Pancreas (tissue), 10 donors: ENCODE measurements around the gene MYCN. TPM values are rescaled to one million over a fixed set of nuclear protein-coding genes. Genes with fewer than 3 reads are reported as not detected.

Source experiments
- ATAC-seq, 4 donors: fragments of 200-7000 bp; cut with Tn5 transposase; one replicate each; pipeline versions ENCODE4 v1.8.0 to v1.9.1; 2020; ENCODE audit warnings: mild to moderate bottlenecking in 4 of 4, moderate library complexity in 4 of 4
- DNase-seq, 6 donors: peaks; one replicate each; pipeline ENCODE4 v3.0.0-alpha.2; 2020
- FAIRE-seq: peaks from 2 replicates; lab custom pipeline; 2012; peaks lifted over from hg19 to GRCh38; lab: Jason Lieb, UNC
- H3K27ac ChIP-seq, 4 donors: fragments of 200-600 bp; sonication (generic); 1 replicate in 3 of 4; 2 replicates in 1 of 4; pipeline versions ENCODE4 v1.5.0 to v1.8.0; 2020
- H3K27me3 ChIP-seq, 4 donors: fragments of 200-600 bp; one replicate each; pipeline ENCODE4 v1.8.0; 2021
- H3K36me3 ChIP-seq, 3 donors: fragments of 200-600 bp; sonication (generic) in 1 of 3; one replicate each; pipeline versions ENCODE4 v1.5.0 to v1.8.0; 2020 to 2021
- H3K4me1 ChIP-seq, 3 donors: fragments of 200-600 bp; one replicate each; pipeline ENCODE4 v1.8.0; 2021
- H3K4me3 ChIP-seq, 4 donors: fragments of 200-600 bp; sonication (generic) in 2 of 4; one replicate each; pipeline versions ENCODE4 v1.5.0 to v1.8.0; 2020 to 2021
- H3K9me3 ChIP-seq, 4 donors: fragments of 200-600 bp; one replicate each; pipeline ENCODE4 v1.8.0; 2021
- CTCF ChIP-seq, 4 donors: fragments of 200-600 bp; sonication (generic) in 3 of 4; IDR thresholded peaks; one replicate each; pipeline versions ENCODE4 v1.5.0 to v1.8.0; 2021; ENCODE audit warnings: antibody characterized with exemption in 4 of 4
- WGBS, 2 donors: extraction: QIAGEN DNeasy Blood & Tissue Kit; methylation state at CpG; one replicate each; pipeline ENCODE4 v1.1.7; 2013; 5-methylcytosine and 5-hydroxymethylcytosine counted together
- intact Hi-C, 3 donors: fragments of 100-400 bp; cut with DNase I; formaldehyde crosslinking; loops; one replicate each; pipeline versions ENCODE4 v1.11.1 to v1.14.2; 2022
- polyA plus RNA-seq, 2 donors: library from polyadenylated mRNA; stranded (reverse); fragments of 200-250 nt; gene quantifications; one replicate each; pipeline ENCODE4 v1.2.3, GENCODE V29; 2013
- total RNA-seq, 6 donors: library from RNA; stranded (reverse); fragmentation: NEBNext Ultra II Directional in 4 of 6; extraction: Animal tissue kit (Norgen Biotek cat#: 25700) in 4 of 6; gene quantifications; one replicate each; pipeline versions ENCODE4 v1.2.1 to v1.2.4, GENCODE V29; 2021 to 2023
- donor health status: healthy with polysubstance abuse.
- donor health status: DM: no; HTN: no; CAD: no; lungs with moderate emphysema.
- donor health status: DM: no; HTN: no; CAD: no.
- donor health status: control.
- donor health status: control.
- donor health status: Bipolar disorder and iron deficiency.
- donor health status: DM: yes; HTN: yes; CAD: no.
- donor health status: DM: no; HTN: no; CAD: no.
- donor health status: DM: no; HTN: no; CAD: no.
- donor health status: DM: yes; HTN: yes; CAD: no.

The MYCN gene
- total and polyA plus RNA-seq, 8 donors, result 0.09 to 0.75 (median 0.17) TPM

GRCh38 chr2:15985531-15985930, 45.2 kb downstream of the MYCN start:
- intact Hi-C loops, result no loop called here
- WGBS, 2 donors, result 81 to 90% methylated on average over 7 of the region's 7 CpGs
- peaks cover 0 to 4% (median 0%) of the 10 kb centered on the region in 4 donors for H3K27me3 ChIP-seq
- ATAC-seq (no peak), FAIRE-seq (no peak), DNase-seq (no peak)
- no peak for TF ChIP-seq CTCF (IDR thresholded peaks at IDR 0.05)
- H3K9me3 ChIP-seq, result no peaks in the 10 kb centered on the region
- H3K4me3 ChIP-seq, result no peak overlapping the region
- no peaks in the 10 kb centered on the region for H3K36me3 ChIP-seq
- no peak overlapping the region for H3K27ac ChIP-seq
- no peaks in the 10 kb centered on the region for H3K4me1 ChIP-seq

GRCh38 chr2:15986068-15986560, 45.8 kb downstream of the MYCN start:
- Histone ChIP-seq H3K27me3 (peaks cover 0 to 4% (median 0%) of the 10 kb centered on the region in 4 donors), H3K9me3 (no peaks in the 10 kb centered on the region), H3K27ac (no peak overlapping the region), H3K36me3 (no peaks in the 10 kb centered on the region), H3K4me1 (no peaks in the 10 kb centered on the region), H3K4me3 (no peak overlapping the region)
- WGBS, 2 donors, result 60% methylated on average over 9 of the region's 9 CpGs
- DNase-seq (no peak), FAIRE-seq (no peak), ATAC-seq (no peak)
- no peak for TF ChIP-seq CTCF (IDR thresholded peaks at IDR 0.05)
- intact Hi-C loops, result no loop called here

GRCh38 chr2:15986644-15987043, 46.3 kb downstream of the MYCN start:
- no peak for DNase-seq
- H3K4me3 ChIP-seq, result no peak overlapping the region
- H3K27ac ChIP-seq, result no peak overlapping the region
- H3K27me3 ChIP-seq, result peaks cover 0 to 4% (median 0%) of the 10 kb centered on the region in 4 donors
- no peak for ATAC-seq
- intact Hi-C loops, result no loop called here
- no peaks in the 10 kb centered on the region for H3K36me3 ChIP-seq
- FAIRE-seq, result no peak
- TF ChIP-seq CTCF (IDR thresholded peaks at IDR 0.05), result no peak
- H3K9me3 ChIP-seq, result no peaks in the 10 kb centered on the region
- 72 to 79% methylated on average over 4 of the region's 4 CpGs for WGBS, 2 donors
- no peaks in the 10 kb centered on the region for H3K4me1 ChIP-seq

- peaks cover 0 to 4% (median 0%) of the 10 kb centered on the region in 4 donors for H3K27me3 ChIP-seq
- 73 to 84% methylated on average over 5 of the region's 5 CpGs for WGBS, 2 donors
- no peaks in the 10 kb centered on the region for H3K9me3 ChIP-seq
- H3K27ac ChIP-seq, result no peak overlapping the region
- H3K4me3 ChIP-seq, result no peak overlapping the region
- no peaks in the 10 kb centered on the region for H3K4me1 ChIP-seq
- FAIRE-seq, result no peak
- no peak for DNase-seq
- no peaks in the 10 kb centered on the region for H3K36me3 ChIP-seq
- intact Hi-C loops, result no loop called here
- ATAC-seq, result no peak
- no peak for TF ChIP-seq CTCF (IDR thresholded peaks at IDR 0.05)
These were observed 48.4 kb downstream of the MYCN start for GRCh38 chr2:15988733-15989132.

- H3K27me3 ChIP-seq, result peaks cover 0 to 4% (median 0%) of the 10 kb centered on the region in 4 donors
- H3K4me3 ChIP-seq, result no peak overlapping the region
- 36 to 49% methylated on average over 7 of the region's 7 CpGs for whole genome bisulfite sequencing, 2 donors
- DNase-seq (no peak), ATAC-seq (no peak), FAIRE-seq (no peak)
- no peaks in the 10 kb centered on the region for H3K9me3 ChIP-seq
- H3K27ac ChIP-seq, result no peak overlapping the region
- no peaks in the 10 kb centered on the region for H3K4me1 ChIP-seq
- TF ChIP-seq CTCF (IDR thresholded peaks at IDR 0.05), result no peak
- intact Hi-C loops, result no loop called here
- no peaks in the 10 kb centered on the region for H3K36me3 ChIP-seq
These were observed 49.2 kb downstream of the MYCN start for GRCh38 chr2:15989559-15989958.
